Stomach (tissue), 4 donors: ENCODE measurements around the gene SAT1.

ENCODE experiments used
- POLR2AphosphoS5 ChIP-seq, 3 donors: sonication (generic); formaldehyde crosslinking; IDR thresholded peaks; one replicate each; pipeline ENCODE4 v1.6.1; 2016; ENCODE audit warnings: antibody characterized with exemption in 3 of 3
- TF ChIP-seq, protein P1 (sequence below), 7 experiments: fragments of 450-650 bp in 4 of 7; fragments of 200-600 bp in 3 of 7; sonication (generic) in 3 of 7; IDR thresholded peaks; one replicate each; pipeline ENCODE4 v1.5.1; 2016 to 2019; ENCODE audit warnings: antibody characterized with exemption in 7 of 7, control low read depth in 2 of 7, mild to moderate bottlenecking in 1 of 7

DNA sequence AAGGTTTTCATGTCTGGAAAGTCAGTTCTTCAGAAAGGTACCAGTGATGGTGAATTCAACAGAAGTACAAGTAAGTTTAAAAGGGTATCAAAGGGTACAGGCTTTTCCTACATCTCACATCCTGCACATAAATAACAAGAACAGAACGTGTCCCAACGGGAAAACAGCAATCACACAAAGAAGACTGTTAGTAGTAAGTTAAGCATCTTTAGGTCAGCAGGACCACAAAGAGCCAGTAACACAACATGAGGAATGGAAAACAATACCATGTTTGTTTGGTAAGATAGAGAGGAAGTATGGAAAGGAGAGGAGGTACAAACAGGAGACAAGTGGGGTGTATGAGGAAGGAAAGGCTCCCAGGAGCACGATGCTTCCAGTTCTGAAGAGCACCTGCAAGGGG is 43.2 kb downstream of the SAT1 start:
- TF ChIP-seq, protein P1, sequence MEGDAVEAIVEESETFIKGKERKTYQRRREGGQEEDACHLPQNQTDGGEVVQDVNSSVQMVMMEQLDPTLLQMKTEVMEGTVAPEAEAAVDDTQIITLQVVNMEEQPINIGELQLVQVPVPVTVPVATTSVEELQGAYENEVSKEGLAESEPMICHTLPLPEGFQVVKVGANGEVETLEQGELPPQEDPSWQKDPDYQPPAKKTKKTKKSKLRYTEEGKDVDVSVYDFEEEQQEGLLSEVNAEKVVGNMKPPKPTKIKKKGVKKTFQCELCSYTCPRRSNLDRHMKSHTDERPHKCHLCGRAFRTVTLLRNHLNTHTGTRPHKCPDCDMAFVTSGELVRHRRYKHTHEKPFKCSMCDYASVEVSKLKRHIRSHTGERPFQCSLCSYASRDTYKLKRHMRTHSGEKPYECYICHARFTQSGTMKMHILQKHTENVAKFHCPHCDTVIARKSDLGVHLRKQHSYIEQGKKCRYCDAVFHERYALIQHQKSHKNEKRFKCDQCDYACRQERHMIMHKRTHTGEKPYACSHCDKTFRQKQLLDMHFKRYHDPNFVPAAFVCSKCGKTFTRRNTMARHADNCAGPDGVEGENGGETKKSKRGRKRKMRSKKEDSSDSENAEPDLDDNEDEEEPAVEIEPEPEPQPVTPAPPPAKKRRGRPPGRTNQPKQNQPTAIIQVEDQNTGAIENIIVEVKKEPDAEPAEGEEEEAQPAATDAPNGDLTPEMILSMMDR (IDR thresholded peaks at IDR 0.05), result no peak
- TF ChIP-seq POLR2AphosphoS5 (IDR thresholded peaks at IDR 0.05), result no peak
